Measurements from ENCODE around the gene DAAM2.
A peak's percentile ranks its signal among the peaks of the same experiment; 100 is the strongest.

DAAM2 gene

GRCh38 chr6:39930540-39930939, 138.4 kb downstream of the DAAM2 start:
- no peak for DNase-seq (ENCODE audit: low read depth)

- no peak for DNase-seq (ENCODE audit: low read depth)
Observed at GRCh38 chr6:39931607-39932006, 139.4 kb downstream of the DAAM2 start.

DNA sequence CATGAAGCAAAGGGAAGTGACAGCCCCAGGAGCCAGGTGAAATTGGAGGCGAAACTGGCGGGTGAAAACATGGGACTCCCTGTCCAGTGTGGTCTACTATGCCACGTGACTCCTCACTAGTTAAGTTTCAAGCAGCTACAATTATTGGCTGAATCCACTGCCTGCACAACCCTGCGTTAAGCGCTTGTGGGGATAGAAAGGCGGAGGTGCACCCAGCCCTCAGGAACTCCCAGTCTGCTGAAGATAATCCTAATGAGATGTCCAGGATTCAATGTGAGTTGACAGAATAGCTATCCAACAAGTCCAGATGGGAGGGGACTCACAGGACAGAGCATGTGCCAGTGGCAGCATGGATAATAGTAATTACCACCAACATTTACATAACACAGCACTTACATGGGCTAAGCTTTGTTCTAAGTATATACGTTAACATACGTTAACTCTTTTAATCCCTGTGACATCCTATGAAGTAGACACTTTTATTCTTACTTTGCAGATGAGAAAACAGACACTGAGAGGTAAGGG, 140.3 kb downstream of the DAAM2 start:
- no peak for DNase-seq (ENCODE audit: low read depth)

- no peak for DNase-seq (ENCODE audit: low read depth)
Observed at GRCh38 chr6:39933669-39934130, 141.5 kb downstream of the DAAM2 start.

- DNase-seq (ENCODE audit: low read depth) = peak; percentile 9
Observed at GRCh38 chr6:39934131-39934757, 142.1 kb downstream of the DAAM2 start, which contains the start of gene MOCS1. MOCS1 (minus strand) TSS chr6:39934462; CDS start chr6:39934417, 45 bp downstream.

DNA sequence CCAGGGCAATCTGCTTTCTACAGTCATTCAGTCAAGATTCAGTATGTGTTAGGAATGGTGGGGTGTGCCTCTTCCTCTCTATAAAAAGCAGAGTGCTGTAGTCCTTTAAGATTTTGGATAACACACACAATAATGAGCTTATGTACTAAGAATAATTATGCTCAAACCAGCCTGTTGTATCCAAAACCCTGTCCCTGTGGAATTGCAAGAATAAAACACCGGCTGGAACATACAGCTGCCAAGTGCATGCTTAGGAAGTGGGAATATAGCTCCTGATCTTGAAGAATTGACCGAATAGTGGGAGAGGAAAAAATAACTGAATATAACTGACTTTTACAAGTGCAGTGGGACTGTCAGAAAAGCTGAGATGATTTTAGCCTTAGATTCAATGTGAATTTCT, 143.1 kb downstream of the DAAM2 start:
- DNase-seq (ENCODE audit: low read depth) = no peak

- DNase-seq (ENCODE audit: low read depth) = no peak
Observed at GRCh38 chr6:39936857-39937256, 144.7 kb downstream of the DAAM2 start.

- DNase-seq (ENCODE audit: low read depth) = no peak
Observed at GRCh38 chr6:39937686-39938333, 145.6 kb downstream of the DAAM2 start.

GRCh38 chr6:39938773-39939654, 146.8 kb downstream of the DAAM2 start:
- no peak for DNase-seq (ENCODE audit: low read depth)

DNA sequence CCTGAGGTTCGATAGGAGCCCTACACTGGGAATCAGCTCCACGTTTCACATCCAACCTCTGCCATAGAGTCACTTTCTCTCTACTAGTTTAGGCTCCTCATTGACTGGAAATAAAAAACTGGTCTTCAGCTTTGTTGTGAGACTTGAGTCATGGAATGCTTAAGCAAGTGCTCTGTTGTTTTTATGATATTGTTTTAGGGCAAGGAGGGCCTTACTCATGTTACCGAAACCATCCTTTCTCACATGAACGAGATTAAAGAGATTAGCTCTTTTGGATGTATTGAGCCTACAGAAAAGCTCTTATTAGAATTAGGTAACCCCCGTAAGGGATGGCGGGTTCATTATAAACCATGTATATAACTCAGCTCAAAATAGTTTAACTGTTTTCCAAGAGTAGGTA, 149.0 kb downstream of the DAAM2 start:
- DNase-seq (ENCODE audit: low read depth) = no peak

GRCh38 chr6:39941820-39942219, 149.6 kb downstream of the DAAM2 start:
- no peak for DNase-seq (ENCODE audit: low read depth)

DNA sequence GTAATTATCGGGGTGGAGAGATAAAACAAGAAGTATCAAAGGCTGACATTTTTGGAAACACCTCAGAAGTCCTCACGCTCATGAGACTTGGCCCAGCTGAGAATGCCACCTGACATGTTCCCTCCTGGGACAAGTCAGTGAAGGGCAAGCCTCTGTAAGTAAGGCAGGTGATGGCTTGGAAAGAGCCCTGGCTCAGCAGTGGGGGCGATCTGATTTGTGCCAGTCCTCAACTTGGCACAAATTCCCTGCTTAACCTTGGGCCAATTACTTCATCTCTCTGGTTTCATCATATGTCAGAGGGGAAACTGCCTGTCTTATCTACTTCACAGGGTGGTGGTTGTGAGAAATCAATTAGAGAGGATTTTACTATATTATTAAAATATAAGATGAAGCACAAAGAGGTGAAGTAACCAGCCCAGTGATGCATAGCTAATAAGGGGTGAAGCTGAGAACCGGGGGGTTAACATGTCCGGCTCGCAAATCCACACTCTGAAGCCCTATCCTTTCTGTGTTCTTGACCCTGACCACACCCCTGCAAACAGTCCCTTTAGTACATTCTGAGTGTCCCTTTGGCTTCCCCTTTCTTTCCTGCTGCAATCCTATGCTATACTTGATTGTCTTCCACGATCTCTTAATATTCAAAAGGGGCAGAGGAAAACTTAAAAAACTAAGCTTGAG, 150.9 kb downstream of the DAAM2 start:
- DNase-seq (ENCODE audit: low read depth) = no peak

DNA sequence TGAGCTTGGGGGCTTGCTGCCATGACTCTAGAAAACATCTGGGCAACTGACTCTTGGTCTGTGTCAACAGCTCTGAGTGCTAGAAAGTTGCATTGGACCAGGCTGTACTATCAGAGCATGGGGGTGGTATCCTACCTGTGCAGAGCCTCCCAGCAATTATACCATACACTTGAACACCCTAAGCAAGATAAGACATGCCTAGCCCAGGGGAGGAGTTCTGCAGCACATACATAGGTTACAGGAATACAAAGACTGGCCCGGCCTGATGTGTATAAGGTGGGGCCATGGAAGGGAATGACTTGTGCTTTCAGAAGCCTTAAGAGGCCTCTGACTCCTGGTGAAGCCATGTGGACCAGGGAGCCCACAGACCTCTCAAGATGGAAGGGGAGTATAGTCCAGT, 153.4 kb downstream of the DAAM2 start:
- DNase-seq (ENCODE audit: low read depth) = no peak

GRCh38 chr6:39947611-39948068, 155.5 kb downstream of the DAAM2 start:
- DNase-seq (ENCODE audit: low read depth) = no peak

DNA sequence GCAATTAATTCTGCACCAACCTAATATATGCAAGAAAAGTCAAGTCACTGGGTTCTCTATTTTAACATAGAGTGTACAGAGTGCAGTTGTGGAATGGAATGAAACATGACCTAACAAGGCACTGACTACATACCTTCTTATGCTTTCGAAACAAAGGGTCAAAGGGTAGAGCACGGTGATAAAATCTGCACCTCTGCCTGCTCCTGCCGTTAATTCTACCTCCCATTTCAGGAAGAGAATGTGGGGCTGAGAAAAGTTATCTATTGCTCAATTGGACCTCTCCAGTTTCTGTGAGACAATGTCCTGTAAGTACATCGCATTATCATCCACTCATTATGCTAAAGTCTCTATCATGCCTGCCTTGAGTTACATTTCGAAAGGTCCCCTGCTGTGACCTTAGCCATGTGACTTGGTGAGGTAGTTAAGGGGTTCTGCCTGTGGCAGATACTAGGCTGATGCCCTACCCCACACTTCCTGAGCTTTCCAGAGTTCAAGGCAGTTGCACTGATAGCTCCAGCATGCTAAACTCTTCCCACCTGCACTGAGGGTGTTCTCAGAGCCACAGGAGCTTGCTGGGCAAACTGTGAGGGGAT, 156.1 kb downstream of the DAAM2 start:
- DNase-seq (ENCODE audit: low read depth) = no peak

DNA sequence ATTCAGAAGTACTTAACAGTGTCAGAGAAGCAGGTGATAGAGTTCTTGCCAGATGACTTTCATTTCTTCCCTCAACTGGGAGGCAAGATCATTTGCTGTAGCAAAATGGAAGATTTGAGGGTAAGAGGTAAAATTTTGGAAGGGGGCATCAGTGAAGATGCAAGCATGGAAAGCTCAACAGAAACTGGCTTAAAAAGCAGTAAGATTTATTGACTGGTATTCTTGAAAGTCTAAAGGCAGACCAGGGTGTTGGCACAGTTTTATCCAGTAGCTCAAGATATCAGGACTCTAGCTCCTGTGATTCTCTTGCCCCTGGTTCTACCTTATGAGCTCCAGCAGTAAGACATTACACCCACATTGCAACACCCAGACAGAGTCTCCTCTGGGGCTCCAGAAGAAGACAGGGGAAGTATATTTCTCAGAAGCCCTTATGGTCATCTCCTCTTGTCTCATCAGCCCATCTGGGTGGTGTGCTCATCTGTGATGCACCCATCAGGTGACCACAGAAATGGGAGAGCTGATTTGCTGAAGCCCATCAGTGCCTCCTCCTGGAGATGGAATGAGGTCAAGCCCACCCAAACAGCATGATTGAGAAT, 158.0 kb downstream of the DAAM2 start:
- DNase-seq (ENCODE audit: low read depth) = no peak

GRCh38 chr6:39951191-39951590, 159.0 kb downstream of the DAAM2 start:
- no peak for DNase-seq (ENCODE audit: low read depth)

GRCh38 chr6:39951716-39952115, 159.5 kb downstream of the DAAM2 start:
- no peak for DNase-seq (ENCODE audit: low read depth)

GRCh38 chr6:39952167-39952566, 160.0 kb downstream of the DAAM2 start:
- DNase-seq (ENCODE audit: low read depth) = no peak

DNA sequence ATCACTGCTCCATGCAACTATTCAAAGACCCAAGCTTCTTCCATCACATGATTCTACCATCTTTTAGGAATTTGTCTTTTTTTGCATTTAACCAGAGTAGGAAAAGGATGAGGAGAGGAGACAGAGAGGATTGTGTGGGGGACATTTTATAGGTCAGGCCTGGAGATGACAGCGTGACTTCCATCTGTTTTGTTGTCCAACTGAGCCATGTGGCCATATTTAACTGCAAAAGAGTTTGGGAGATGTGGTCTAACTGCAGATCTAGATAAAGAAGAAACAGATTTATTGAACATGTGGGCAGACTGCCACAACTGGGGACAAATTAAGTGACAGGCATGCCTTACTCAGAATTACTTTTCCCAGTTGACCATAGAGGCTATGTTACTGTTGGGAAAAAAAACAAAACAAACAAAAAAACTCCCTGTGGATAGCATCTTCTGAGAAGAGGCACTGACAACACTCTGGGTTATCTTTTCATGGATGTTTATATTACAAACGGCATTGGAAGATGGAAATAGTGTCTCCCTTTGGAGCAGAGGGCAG, 161.0 kb downstream of the DAAM2 start:
- no peak for DNase-seq (ENCODE audit: low read depth)
